DMS114 treated with DMSO at 0.1 percent for 48 hours (cell line): Measurements from ENCODE around the gene ASXL3.

Experiments used
- DNase-seq: peaks from one replicate; lab custom pipeline; 2025; ENCODE audit not compliant: unreplicated experiment; lab: John Stamatoyannopoulos, UW

Gene ASXL3

GRCh38 chr18:33656889-33657448 is 79.0 kb downstream of the ASXL3 start:
- DNase-seq = no peak

GRCh38 chr18:33660696-33661310 is 82.8 kb downstream of the ASXL3 start:
- no peak for DNase-seq

GRCh38 chr18:33664241-33664874 is 86.3 kb downstream of the ASXL3 start:
- no peak for DNase-seq

- DNase-seq = no peak
Measured at GRCh38 chr18:33665187-33665586, 87.2 kb downstream of the ASXL3 start.

GRCh38 chr18:33665641-33666040 is 87.6 kb downstream of the ASXL3 start:
- no peak for DNase-seq

- DNase-seq = no peak
Measured at GRCh38 chr18:33666915-33667314, 88.9 kb downstream of the ASXL3 start.

- DNase-seq = no peak
Measured at GRCh38 chr18:33669589-33669988, 91.6 kb downstream of the ASXL3 start.

- DNase-seq = no peak
Measured at GRCh38 chr18:33670029-33670428, 92.0 kb downstream of the ASXL3 start.

GRCh38 chr18:33673689-33674088 is 95.7 kb downstream of the ASXL3 start:
- DNase-seq = no peak

GRCh38 chr18:33676593-33676992 is 98.6 kb downstream of the ASXL3 start:
- no peak for DNase-seq

- no peak for DNase-seq
Measured at GRCh38 chr18:33677891-33678290, 99.9 kb downstream of the ASXL3 start.

- DNase-seq = no peak
Measured at GRCh38 chr18:33682436-33682835, 104.4 kb downstream of the ASXL3 start.

GRCh38 chr18:33694593-33694992 is 116.6 kb downstream of the ASXL3 start:
- DNase-seq = no peak

GRCh38 chr18:33696332-33697162 is 118.5 kb downstream of the ASXL3 start:
- no peak for DNase-seq

- DNase-seq = no peak
Measured at GRCh38 chr18:33697498-33697897, 119.5 kb downstream of the ASXL3 start.

- no peak for DNase-seq
Measured at GRCh38 chr18:33699372-33699771, 121.4 kb downstream of the ASXL3 start.

- no peak for DNase-seq
Measured at GRCh38 chr18:33700513-33700976, 122.5 kb downstream of the ASXL3 start.

- DNase-seq = no peak
Measured at GRCh38 chr18:33702625-33703024, 124.6 kb downstream of the ASXL3 start.

GRCh38 chr18:33706391-33706790 is 128.4 kb downstream of the ASXL3 start:
- DNase-seq = no peak

- DNase-seq = no peak
Measured at GRCh38 chr18:33708876-33709275, 130.9 kb downstream of the ASXL3 start.

- DNase-seq = no peak
Measured at GRCh38 chr18:33710269-33710668, 132.2 kb downstream of the ASXL3 start.

- DNase-seq = no peak
Measured at GRCh38 chr18:33711514-33711913, 133.5 kb downstream of the ASXL3 start.
